ENCODE measurements around the gene TMEM151B.
A peak's percentile ranks its signal among the peaks of the same experiment; 100 is the strongest.
"Not testable (repeated sequence)": the region's sequence is repeated elsewhere in the genome, so short reads cannot be mapped to it uniquely, and the experiment has no call there.

Gene TMEM151B

DNA sequence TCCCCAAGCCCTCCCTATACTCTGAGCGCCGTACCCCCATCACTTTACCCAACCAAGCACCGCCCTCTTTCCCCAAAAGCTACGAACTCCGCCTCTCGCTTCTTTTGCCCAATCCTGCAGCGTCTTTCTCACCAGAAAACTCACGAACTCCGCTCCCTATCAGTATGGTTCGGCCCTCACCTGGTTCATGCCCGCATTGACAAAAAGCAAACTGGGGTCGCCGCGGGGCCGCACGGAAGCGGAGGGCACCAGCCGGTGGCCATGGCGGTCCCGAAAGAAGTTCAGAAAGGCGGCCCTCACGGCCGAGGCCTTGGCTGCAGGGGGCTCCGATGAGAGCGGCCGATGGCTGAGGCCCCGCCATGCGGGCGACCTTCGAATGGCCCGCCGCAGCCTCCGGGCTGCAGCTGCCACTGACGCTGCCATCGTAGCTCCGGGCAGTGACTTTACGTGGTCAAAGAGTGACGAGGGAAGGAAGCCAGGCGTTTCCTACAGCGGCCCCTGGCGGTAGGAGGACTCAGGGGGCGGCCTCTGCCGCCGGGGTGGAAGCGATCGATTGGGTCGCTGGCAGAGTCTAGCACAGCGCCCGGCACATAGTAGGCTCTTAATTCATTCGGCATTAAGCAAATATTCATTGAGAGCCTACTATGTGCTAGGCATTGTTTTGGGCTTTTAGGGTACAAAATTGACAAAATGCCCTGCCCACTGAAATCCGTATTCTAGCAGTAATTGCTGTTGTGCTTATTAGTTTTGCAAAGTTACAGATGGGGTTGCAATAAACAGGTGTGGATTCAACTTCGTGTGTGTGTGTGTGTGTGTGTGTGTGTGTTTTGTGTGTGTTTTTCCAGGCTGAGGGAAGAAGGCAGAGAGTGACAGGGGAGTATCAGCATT, 42.9 kb downstream of the TMEM151B start, which contains the start of gene AARS2:
AARS2 (minus strand) TSS at position 447 of the 888 bp plus-strand sequence; CDS start at position 423, 24 bp downstream.
- peak within 1 kb of the TSS; percentile 100 for H3K27ac Mint-ChIP-seq
- peak within 1 kb of the TSS; percentile 99 for H3K4me3 Mint-ChIP-seq
- intact Hi-C loops (cut with micrococcal nuclease) = no loop called here
- peaks cover 43% of the 10 kb centered on the region for H3K36me3 Mint-ChIP-seq (ENCODE audit: low read depth)
- H3K9me3 Mint-ChIP-seq = no peaks in the 10 kb centered on the region
- H3K27me3 Mint-ChIP-seq = peaks cover 10% of the 10 kb centered on the region
- peaks cover 31% of the 10 kb centered on the region for H3K4me1 Mint-ChIP-seq (ENCODE audit: low read depth)

DNA sequence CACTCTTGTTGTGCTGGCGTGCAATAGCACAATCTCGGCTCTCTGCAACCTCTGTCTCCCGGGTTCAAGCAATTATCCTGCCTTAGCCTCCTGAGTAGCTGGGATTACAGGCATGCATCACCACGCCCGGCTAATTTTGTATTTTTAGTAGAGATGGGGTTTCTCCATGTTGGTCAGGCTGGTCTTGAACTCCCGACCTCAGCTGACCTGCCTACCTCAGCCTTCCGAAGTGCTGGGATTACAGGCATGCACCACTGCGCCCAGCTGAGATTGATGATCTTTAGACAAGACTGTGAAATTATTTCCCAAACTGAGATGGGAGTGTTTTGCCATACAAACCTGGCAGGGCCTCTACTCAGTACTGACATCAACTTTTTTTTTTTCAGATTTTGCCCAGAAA, 44.4 kb downstream of the TMEM151B start:
- Mint-ChIP-seq H3K36me3 (ENCODE audit: low read depth) (peaks cover 28% of the 10 kb centered on the region), H3K27me3 (peaks cover 20% of the 10 kb centered on the region), H3K4me1 (ENCODE audit: low read depth) (peaks cover 31% of the 10 kb centered on the region)
- H3K4me3 Mint-ChIP-seq; H3K9me3 Mint-ChIP-seq; intact Hi-C loops (cut with micrococcal nuclease); H3K27ac Mint-ChIP-seq: not testable (repeated sequence)

DNA sequence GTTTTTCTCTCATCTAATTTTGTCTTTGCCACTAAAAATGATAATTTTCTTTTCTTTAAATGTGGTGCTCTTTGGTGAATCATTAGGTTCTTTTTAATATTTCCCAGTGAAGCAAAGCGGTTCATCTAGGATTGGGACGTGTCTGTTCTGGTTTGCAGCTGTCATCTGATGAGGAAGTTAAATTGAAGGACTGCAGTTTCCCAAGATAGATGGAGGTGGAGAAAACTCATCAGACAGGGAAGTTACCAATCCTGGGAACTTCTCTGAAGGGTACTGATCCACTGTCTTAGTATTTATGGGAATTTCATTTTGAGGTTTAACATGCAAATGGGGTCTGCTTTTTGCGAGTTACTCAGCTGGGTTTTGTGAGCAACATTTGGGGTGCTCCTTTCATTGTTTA, 45.3 kb downstream of the TMEM151B start:
- Mint-ChIP-seq H3K9me3 (no peaks in the 10 kb centered on the region), H3K4me3 (no peak overlapping the region), H3K27me3 (peaks cover 28% of the 10 kb centered on the region), H3K27ac (peak overlapping the region; percentile 9), H3K4me1 (ENCODE audit: low read depth) (peaks cover 31% of the 10 kb centered on the region), H3K36me3 (ENCODE audit: low read depth) (peaks cover 19% of the 10 kb centered on the region)
- intact Hi-C loops (cut with micrococcal nuclease) = no loop called here

DNA sequence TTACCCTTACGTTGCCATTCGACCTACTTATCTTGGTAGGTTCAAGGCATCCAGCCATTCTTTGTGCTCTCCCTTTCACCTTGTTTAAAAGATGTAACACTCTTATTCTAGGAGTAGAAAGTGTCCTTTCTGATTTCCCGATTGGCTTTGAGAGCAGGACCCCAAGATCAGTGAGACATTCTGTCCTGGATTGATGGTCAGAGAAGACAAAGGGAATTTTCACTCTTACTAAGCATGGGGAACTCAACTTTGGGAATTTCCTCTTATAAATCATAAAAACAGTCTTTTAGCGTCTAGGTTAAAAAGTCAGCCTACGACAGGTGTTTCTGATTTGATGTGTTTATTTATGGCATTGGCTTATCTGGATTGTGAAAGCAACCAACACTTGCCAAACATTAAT, 45.7 kb downstream of the TMEM151B start:
- peaks cover 31% of the 10 kb centered on the region for H3K4me1 Mint-ChIP-seq (ENCODE audit: low read depth)
- intact Hi-C loops (cut with micrococcal nuclease) = no loop called here
- H3K9me3 Mint-ChIP-seq = no peaks in the 10 kb centered on the region
- no peak overlapping the region for H3K4me3 Mint-ChIP-seq
- H3K36me3 Mint-ChIP-seq (ENCODE audit: low read depth) = peaks cover 15% of the 10 kb centered on the region
- H3K27me3 Mint-ChIP-seq = peaks cover 32% of the 10 kb centered on the region
- H3K27ac Mint-ChIP-seq = no peak overlapping the region

DNA sequence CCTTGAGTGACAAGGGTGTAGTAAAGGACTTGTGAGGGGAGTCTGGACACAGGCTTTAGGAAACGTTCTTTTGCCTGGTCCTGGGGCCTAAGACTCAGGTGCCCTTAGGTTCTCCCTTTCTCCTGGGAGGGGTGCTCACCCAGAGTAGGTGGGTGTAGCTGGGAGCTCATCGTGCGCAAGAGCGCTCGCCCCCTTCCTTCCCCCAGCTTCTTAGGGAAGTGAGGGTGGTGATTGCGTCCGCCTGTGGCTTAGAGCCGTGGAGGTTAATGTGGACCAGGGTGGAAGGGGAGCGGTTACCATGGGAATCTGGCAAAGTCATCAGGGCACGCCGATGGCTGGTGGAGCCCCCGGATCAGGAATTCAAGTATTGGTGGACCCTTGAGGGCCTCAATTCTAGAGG, 46.2 kb downstream of the TMEM151B start:
- H3K36me3 Mint-ChIP-seq (ENCODE audit: low read depth) = peaks cover 10% of the 10 kb centered on the region
- intact Hi-C loops (cut with micrococcal nuclease) = no loop called here
- H3K4me1 Mint-ChIP-seq (ENCODE audit: low read depth) = peaks cover 29% of the 10 kb centered on the region
- H3K27me3 Mint-ChIP-seq = peaks cover 35% of the 10 kb centered on the region
- no peaks in the 10 kb centered on the region for H3K9me3 Mint-ChIP-seq
- no peak overlapping the region for H3K27ac Mint-ChIP-seq
- H3K4me3 Mint-ChIP-seq = no peak overlapping the region

DNA sequence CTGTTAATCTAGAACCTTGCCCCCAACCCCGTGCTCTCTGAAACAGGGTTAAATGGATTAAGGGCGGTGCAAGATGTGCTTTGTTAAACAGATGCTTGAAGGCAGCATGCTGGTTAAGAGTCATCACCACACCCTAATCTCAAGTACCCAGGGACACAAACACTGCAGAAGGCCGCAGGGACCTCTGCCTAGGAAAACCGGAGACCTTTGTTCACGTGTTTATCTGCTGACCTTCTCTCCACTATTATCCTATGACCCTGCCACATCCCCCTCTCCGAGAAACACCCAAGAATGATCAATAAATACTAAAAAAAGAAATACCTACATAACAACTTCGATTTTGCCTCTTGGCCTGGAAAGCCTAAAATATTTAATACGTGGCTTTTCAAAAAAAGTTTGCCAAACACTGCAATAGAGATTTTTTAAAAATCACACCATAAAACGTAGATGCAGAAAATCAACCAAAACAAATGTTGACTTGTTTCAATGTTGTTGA, 46.9 kb downstream of the TMEM151B start:
- H3K27me3 Mint-ChIP-seq = peaks cover 35% of the 10 kb centered on the region
- not testable (repeated sequence) for H3K27ac Mint-ChIP-seq

DNA sequence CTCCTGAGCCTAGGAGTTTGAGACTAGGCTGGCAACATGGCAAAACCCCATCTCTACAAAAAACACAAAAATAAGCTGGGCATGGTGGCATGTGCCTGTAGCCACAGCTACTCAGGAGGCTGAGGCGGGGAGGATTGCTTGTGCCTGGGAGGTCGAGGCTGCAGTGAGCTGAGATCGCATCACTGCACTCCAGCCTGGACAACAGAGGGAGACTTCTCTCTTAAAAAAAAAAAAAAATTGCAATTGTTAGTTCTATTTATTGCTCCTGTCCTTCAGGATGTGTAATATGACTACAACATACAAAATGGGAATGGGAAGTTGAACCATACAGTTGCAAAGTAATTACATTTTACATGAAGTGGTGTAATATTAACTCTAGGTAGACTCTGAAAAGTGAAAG, 51.0 kb downstream of the TMEM151B start:
- Mint-ChIP-seq H3K4me1 (ENCODE audit: low read depth) (peaks cover 5% of the 10 kb centered on the region), H3K9me3 (no peaks in the 10 kb centered on the region), H3K27ac (no peak overlapping the region), H3K36me3 (ENCODE audit: low read depth) (no peaks in the 10 kb centered on the region), H3K4me3 (no peak overlapping the region), H3K27me3 (peaks cover 38% of the 10 kb centered on the region)
- intact Hi-C loops (cut with micrococcal nuclease) = no loop called here

More for the DNA sequence above, 46.9 kb downstream of the TMEM151B start:
- intact Hi-C loops (cut with micrococcal nuclease); H3K9me3 Mint-ChIP-seq; H3K36me3 Mint-ChIP-seq (ENCODE audit: low read depth); H3K4me3 Mint-ChIP-seq: not testable (repeated sequence)
- peaks cover 22% of the 10 kb centered on the region for H3K4me1 Mint-ChIP-seq (ENCODE audit: low read depth)

DNA sequence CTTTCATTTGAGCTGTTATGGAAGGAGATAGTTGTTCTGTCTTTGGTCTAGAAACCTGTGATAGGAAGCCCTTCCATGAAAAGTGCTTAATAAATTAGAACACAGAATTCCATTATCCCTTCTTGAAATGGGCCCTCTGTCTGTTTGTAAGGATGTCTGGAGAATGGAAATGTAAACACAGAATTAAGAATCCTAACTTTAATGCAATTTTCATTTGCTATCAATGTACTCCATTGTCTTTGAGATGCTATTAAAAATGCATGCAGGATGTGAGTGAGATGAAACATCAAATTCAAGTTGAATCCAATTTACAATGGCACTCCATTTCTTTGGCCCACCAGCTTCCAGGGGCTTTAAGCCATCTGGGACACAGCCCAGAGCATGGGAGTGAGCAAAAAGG, 56.8 kb downstream of the TMEM151B start:
- intact Hi-C loops (cut with micrococcal nuclease) = no loop called here
- Mint-ChIP-seq H3K9me3 (no peaks in the 10 kb centered on the region), H3K4me3 (no peak overlapping the region), H3K27me3 (peaks cover 28% of the 10 kb centered on the region), H3K36me3 (ENCODE audit: low read depth) (no peaks in the 10 kb centered on the region), H3K4me1 (ENCODE audit: low read depth) (no peaks in the 10 kb centered on the region), H3K27ac (no peak overlapping the region)

DNA sequence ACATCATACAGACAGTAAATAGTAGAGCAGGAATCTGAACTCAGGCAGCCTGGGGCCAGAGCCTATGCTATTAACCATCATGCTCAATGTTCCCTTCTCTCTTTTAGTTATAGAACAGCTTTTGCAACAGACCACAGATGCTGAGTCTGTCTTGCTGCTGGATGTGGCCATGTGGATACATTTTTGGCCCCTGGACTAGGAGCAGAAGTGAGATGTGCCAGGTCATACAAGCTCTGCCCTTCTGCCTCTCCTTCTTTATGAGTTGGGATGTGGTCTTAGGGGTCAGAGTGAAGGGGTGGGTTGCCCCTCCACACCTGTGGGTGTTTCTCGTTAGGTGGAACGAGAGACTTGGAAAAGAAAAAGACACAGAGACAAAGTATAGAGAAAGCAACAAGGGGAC, 57.5 kb downstream of the TMEM151B start:
- Mint-ChIP-seq H3K27ac (no peak overlapping the region), H3K4me1 (ENCODE audit: low read depth) (peaks cover 6% of the 10 kb centered on the region), H3K36me3 (ENCODE audit: low read depth) (no peaks in the 10 kb centered on the region), H3K9me3 (no peaks in the 10 kb centered on the region), H3K4me3 (no peak overlapping the region), H3K27me3 (peaks cover 28% of the 10 kb centered on the region)
- intact Hi-C loops (cut with micrococcal nuclease) = no loop called here

DNA sequence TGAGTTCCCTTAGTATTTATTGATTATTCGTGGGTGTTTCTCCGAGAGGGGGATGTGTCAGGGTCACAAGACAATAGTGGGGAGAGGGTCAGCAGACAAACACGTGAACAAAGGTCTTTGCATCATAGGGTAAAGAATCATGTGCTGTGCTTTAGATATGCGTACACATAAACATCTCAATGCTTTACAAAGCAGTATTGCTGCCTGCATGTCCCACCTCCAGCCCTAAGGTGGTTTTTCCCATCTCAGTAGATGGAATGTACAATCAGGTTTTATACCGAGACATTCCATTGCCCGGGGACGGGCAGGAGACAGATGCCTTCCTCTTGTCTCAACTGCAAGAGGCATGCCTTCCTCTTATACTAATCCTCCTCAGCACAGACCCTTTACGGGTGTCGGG, 58.0 kb downstream of the TMEM151B start:
- H3K36me3 Mint-ChIP-seq (ENCODE audit: low read depth); H3K9me3 Mint-ChIP-seq; intact Hi-C loops (cut with micrococcal nuclease); H3K27ac Mint-ChIP-seq; H3K4me3 Mint-ChIP-seq: not testable (repeated sequence)
- H3K4me1 Mint-ChIP-seq (ENCODE audit: low read depth) = peaks cover 11% of the 10 kb centered on the region
- peaks cover 26% of the 10 kb centered on the region for H3K27me3 Mint-ChIP-seq

DNA sequence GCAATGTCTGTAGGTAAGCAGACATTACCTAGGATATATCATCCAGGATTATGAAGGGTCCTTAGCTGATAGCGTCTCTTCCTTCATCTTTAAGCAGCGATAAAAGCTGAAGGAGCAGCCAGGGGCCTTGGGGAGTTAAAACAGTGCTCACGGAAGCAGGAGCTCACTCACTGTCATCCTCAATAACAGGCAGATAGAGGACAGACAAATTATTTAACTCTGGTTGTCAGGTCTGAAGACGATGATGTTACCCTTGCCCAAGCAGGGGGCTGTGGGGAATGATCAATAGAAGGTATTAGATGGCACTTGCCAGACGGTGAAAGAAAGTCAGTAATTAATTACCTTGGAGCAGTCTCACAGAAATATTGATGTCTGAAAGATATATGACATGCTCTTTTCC, 59.6 kb downstream of the TMEM151B start:
- H3K27me3 Mint-ChIP-seq = peaks cover 26% of the 10 kb centered on the region
- no peak overlapping the region for H3K27ac Mint-ChIP-seq
- intact Hi-C loops (cut with micrococcal nuclease) = no loop called here
- H3K4me1 Mint-ChIP-seq (ENCODE audit: low read depth) = peaks cover 27% of the 10 kb centered on the region
- no peaks in the 10 kb centered on the region for H3K36me3 Mint-ChIP-seq (ENCODE audit: low read depth)
- no peaks in the 10 kb centered on the region for H3K9me3 Mint-ChIP-seq
- no peak overlapping the region for H3K4me3 Mint-ChIP-seq

DNA sequence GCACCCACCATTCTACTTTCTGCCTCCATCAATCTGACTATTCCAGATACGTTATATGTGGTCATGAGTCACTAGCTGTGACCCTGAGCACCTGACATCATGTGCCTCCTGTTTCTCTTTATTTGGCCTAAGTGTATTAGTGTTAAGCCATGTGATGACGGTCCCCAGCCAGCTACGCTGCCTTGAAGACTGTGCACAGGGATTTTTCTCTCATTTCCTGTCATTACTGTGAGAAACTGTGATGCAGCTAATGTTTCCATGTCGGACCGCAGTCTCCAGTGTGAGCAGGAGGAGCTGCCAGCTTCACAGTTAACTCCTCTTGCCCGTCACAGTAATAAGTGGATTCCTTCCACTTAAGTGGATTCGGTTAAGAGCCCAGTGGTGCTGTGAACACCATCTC, 62.3 kb downstream of the TMEM151B start:
- Mint-ChIP-seq H3K27ac (no peak overlapping the region), H3K4me3 (no peak overlapping the region), H3K27me3 (peaks cover 23% of the 10 kb centered on the region), H3K4me1 (ENCODE audit: low read depth) (peaks cover 28% of the 10 kb centered on the region), H3K9me3 (no peaks in the 10 kb centered on the region), H3K36me3 (ENCODE audit: low read depth) (no peaks in the 10 kb centered on the region)
- intact Hi-C loops (cut with micrococcal nuclease) = no loop called here

DNA sequence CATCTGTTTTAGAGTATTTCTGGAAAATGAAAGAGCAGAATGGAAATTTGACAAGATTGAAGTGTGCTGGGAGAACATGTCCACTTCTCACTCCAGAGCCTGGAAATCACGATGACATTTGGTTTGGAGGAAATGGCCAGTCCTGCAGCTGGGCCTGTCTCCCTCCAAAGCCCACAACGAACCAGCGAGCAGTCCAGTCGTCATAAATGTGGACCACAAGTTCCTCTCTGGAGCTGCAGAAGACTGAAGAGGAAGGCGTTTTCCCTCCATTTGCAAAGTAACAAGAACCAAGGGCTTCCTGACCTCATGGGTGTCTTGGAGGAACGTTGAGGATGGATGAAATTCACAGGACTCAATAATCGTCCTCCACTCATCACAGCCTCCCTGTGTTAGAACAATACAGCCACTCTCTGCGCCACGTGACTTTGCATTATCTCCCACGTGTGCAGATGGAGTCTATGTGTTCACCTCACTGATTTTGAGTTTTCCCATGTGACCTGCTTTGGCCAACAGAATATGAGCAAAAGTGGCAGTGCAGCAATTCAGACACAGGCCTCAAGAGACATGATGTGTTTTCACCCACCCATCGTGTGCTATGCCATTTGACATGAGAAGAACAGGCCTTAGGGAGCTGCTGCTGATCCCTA, 63.1 kb downstream of the TMEM151B start:
- Mint-ChIP-seq H3K27me3 (peaks cover 17% of the 10 kb centered on the region), H3K36me3 (ENCODE audit: low read depth) (no peaks in the 10 kb centered on the region)
- intact Hi-C loops (cut with micrococcal nuclease) = no loop called here

DNA sequence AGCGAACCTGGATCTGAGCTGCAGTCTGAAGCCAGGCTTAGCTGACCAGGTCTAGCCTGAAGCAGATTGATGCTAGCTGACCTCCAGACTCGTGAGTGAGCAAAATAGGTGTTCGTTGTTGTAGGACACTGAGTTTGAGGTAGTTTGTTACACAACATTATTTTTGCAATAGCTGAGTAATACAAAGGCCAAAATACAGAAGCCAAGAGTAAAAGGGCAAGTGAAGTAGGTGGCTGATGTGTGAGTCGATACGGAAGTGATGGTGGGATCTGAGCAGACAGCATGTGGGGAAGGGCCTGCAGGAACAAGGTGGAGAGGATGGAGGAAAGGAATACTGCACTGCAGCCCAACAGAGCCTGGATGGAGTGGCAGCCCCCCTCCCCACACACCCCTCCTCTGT, 63.7 kb downstream of the TMEM151B start:
- intact Hi-C loops (cut with micrococcal nuclease) = no loop called here
- Mint-ChIP-seq H3K36me3 (ENCODE audit: low read depth) (no peaks in the 10 kb centered on the region), H3K4me3 (no peak overlapping the region), H3K9me3 (no peaks in the 10 kb centered on the region), H3K27me3 (peaks cover 13% of the 10 kb centered on the region), H3K4me1 (ENCODE audit: low read depth) (peaks cover 28% of the 10 kb centered on the region), H3K27ac (no peak overlapping the region)

More for the DNA sequence above, 63.1 kb downstream of the TMEM151B start:
- Mint-ChIP-seq H3K4me3 (no peak overlapping the region), H3K27ac (peak overlapping the region; percentile 61), H3K4me1 (ENCODE audit: low read depth) (peaks cover 28% of the 10 kb centered on the region), H3K9me3 (no peaks in the 10 kb centered on the region)
